Neutrophil (primary cell): Measurements from ENCODE around the gene FAM241B.

Experiments used
- H3K27ac ChIP-seq: fragments of 200-600 bp; sonication (generic); 2 replicates; pipeline ENCODE4 v1.5.1; 2016; ENCODE audit warnings: mild to moderate bottlenecking, moderate library complexity
- H3K27me3 ChIP-seq: fragments of 200-600 bp; sonication (generic); 2 replicates; pipeline ENCODE4 v1.6.0; 2016; ENCODE audit warnings: mild to moderate bottlenecking
- H3K36me3 ChIP-seq: fragments of 200-600 bp; sonication (generic); 2 replicates; pipeline ENCODE4 v1.5.1; 2017
- H3K4me1 ChIP-seq, 2 experiments: fragments of 200-600 bp in 1 of 2; sonication (generic) in 1 of 2; 1 replicate in 1 of 2; 2 replicates in 1 of 2; pipeline versions ENCODE4 v1.5.1 to v1.6.1; 2013 to 2016; ENCODE audit warnings: low read depth in 1 of 2, low read length in 1 of 2, mild to moderate bottlenecking in 1 of 2, moderate library complexity in 1 of 2; ENCODE audit not compliant: control insufficient read depth in 1 of 2, insufficient read depth in 1 of 2
- H3K4me3 ChIP-seq, 2 experiments: fragments of 200-600 bp in 1 of 2; sonication (generic) in 1 of 2; 1 replicate in 1 of 2; 2 replicates in 1 of 2; pipeline ENCODE4 v1.5.1; 2013 to 2016; ENCODE audit warnings: low read depth in 1 of 2, low read length in 1 of 2, mild to moderate bottlenecking in 1 of 2, moderate library complexity in 1 of 2
- H3K9me3 ChIP-seq: fragments of 200-600 bp; sonication (generic); 2 replicates; pipeline ENCODE4 v1.5.1; 2016
- TF ChIP-seq, protein P1 (sequence below): fragments of 200-600 bp; sonication (generic); IDR thresholded peaks from 2 replicates; pipeline ENCODE4 v1.5.1; 2016; ENCODE audit warnings: antibody characterized with exemption

The FAM241B gene

DNA sequence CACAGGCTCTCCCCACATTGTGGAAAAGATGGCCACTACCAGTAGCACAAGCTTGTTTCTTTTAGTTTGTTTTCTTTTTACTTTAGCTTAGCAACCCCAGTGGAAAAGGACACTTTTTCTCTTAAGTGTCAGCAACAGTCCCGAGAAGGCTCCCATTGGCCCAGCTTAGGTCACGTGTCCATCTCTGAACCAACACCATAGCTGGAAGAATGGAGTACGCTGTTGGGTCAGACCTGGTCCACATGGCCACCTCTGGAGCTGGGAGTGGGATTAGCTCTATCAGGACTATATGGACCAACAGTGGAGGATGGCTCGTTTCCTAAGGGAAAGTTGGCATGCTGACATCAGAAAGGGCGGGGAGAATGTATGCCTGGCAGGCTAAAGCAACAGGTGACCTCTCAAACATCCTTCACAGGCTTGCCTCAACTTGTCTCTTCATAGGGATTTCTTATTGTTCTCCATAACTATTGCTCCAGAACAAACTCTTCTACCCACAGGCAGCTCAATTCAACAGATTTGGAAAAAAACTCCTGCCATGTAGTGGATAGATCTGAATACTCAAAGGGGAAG lies 29.2 kb upstream of the FAM241B start:
- no peaks in the 10 kb centered on the region for H3K4me1 ChIP-seq
- H3K9me3 ChIP-seq = no peaks in the 10 kb centered on the region
- H3K4me3 ChIP-seq = no peak overlapping the region
- peaks cover 57% of the 10 kb centered on the region for H3K27me3 ChIP-seq
- no peak overlapping the region for H3K27ac ChIP-seq
- H3K36me3 ChIP-seq = no peaks in the 10 kb centered on the region
- TF ChIP-seq, protein P1, sequence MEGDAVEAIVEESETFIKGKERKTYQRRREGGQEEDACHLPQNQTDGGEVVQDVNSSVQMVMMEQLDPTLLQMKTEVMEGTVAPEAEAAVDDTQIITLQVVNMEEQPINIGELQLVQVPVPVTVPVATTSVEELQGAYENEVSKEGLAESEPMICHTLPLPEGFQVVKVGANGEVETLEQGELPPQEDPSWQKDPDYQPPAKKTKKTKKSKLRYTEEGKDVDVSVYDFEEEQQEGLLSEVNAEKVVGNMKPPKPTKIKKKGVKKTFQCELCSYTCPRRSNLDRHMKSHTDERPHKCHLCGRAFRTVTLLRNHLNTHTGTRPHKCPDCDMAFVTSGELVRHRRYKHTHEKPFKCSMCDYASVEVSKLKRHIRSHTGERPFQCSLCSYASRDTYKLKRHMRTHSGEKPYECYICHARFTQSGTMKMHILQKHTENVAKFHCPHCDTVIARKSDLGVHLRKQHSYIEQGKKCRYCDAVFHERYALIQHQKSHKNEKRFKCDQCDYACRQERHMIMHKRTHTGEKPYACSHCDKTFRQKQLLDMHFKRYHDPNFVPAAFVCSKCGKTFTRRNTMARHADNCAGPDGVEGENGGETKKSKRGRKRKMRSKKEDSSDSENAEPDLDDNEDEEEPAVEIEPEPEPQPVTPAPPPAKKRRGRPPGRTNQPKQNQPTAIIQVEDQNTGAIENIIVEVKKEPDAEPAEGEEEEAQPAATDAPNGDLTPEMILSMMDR = no peak

DNA sequence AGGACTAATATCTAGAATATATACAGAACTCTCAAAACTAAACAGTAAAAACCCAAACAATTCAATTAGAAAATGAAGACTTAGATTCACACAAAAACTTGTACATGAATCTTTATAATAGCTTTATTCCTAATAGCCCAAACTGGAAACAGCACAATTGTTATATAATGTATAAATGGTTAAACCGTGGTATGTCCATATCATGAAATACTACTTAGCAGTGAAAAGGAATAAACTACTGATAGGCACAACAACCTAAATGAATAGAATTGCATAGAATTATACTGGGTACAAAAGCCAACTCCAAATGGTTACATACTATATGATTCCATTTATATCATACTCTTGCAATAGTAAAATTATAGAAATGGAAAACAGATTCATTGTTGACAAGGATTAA lies 21.0 kb upstream of the FAM241B start:
- Histone ChIP-seq H3K4me3 (no peak overlapping the region), H3K9me3 (no peaks in the 10 kb centered on the region), H3K27me3 (peaks cover 28% of the 10 kb centered on the region), H3K36me3 (no peaks in the 10 kb centered on the region), H3K4me1 (no peaks in the 10 kb centered on the region), H3K27ac (no peak overlapping the region)
- TF ChIP-seq, protein P1 = no peak

DNA sequence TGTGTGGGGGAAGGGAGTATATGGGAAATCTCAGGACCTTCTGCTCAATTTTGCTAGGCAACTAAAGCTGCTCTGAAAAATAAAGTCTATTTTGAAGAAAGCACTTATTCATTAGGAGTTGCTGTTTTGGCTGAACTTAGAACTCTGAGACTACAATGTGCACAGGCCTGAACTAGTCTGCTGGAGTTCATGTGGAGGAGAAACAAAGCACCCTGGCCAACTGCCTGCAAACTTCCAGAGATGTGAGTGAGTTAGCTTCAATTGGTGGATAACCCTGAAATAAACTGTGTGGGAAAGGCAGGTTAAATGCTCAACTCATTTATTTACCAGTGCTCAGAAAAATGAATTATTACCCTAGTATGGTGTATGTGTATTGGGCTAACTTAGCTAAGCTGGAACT lies 17.3 kb upstream of the FAM241B start:
- Histone ChIP-seq H3K9me3 (no peaks in the 10 kb centered on the region), H3K4me1 (no peaks in the 10 kb centered on the region), H3K27ac (no peak overlapping the region), H3K36me3 (no peaks in the 10 kb centered on the region), H3K4me3 (no peak overlapping the region), H3K27me3 (peaks cover 22% of the 10 kb centered on the region)
- TF ChIP-seq, protein P1 = no peak

DNA sequence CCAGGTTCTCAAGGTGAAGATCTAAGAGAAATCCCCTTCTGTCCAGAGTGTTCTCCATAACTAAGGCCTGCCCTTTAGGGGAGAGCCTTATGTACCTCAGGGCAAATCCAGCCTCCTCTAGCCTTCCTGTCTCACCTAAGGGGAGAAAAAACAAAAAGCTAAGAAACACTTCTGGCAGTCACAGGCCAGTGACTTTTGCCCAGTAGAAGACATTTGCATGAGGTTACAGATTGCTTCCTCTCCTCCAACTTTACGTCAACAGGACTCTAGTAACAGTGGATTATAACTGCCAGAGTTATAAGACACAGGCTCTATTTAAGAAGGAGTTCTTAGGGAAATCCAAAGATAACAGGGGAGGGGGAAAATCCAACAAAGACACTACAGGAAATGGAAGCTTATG lies 15.9 kb upstream of the FAM241B start:
- no peak overlapping the region for H3K4me3 ChIP-seq
- H3K27ac ChIP-seq = no peak overlapping the region
- TF ChIP-seq, protein P1 = no peak
- no peaks in the 10 kb centered on the region for H3K36me3 ChIP-seq
- H3K4me1 ChIP-seq = no peaks in the 10 kb centered on the region
- no peaks in the 10 kb centered on the region for H3K9me3 ChIP-seq
- H3K27me3 ChIP-seq = peaks cover 13% of the 10 kb centered on the region

DNA sequence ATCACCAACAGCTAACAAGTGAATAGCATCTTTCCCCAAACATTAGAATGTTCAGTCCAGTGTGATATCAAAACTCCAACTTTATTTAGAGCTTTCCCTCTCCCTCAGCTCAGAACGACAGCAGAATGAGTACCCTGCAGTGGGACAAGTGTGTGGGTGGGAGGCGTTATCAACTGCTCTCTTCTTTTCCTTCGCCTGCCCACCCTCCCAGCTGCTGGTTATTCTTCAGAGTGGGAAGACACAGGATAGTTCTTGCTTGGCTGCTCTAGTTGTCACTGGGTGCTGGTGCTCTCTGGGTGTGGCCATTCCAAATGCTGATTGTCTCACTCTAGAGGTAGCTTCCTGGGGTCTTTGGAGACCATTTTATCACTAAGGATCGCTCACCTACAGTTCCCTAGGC lies 13.7 kb upstream of the FAM241B start:
- H3K27ac ChIP-seq = no peak overlapping the region
- H3K9me3 ChIP-seq = no peaks in the 10 kb centered on the region
- H3K4me1 ChIP-seq = no peaks in the 10 kb centered on the region
- no peaks in the 10 kb centered on the region for H3K36me3 ChIP-seq
- H3K27me3 ChIP-seq = peaks cover 19% of the 10 kb centered on the region
- TF ChIP-seq, protein P1 = no peak
- H3K4me3 ChIP-seq = no peak overlapping the region

DNA sequence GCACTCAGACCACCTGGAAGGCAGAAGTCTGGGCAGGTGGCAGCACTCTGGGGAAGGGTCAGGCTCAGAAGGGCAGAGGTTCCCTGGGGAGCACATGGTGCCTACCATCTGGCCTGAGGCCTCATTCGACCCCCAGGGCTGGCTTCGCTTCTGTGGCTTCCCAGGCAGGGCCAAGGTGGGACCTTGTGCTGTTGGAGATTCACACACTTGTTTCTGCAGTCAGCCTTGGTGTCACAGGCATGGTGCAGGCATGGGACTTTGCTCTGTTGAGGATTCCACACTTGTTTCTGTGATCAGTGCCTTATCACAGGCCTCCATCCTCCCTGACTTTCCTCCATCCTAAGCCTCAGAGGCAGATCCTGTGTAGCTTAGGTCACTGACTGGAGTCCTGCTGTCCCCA lies 11.3 kb upstream of the FAM241B start:
- Histone ChIP-seq H3K9me3 (no peaks in the 10 kb centered on the region), H3K27ac (no peak overlapping the region), H3K36me3 (no peaks in the 10 kb centered on the region), H3K4me3 (no peak overlapping the region), H3K27me3 (peaks cover 19% of the 10 kb centered on the region), H3K4me1 (no peaks in the 10 kb centered on the region)
- TF ChIP-seq, protein P1 = no peak
